RWPE2 (cell line): ENCODE measurements around the gene FNIP2.

Source experiments
- ATAC-seq: fragments of 200-7000 bp; cut with Tn5 transposase; 3 replicates; pipeline ENCODE4 v1.9.1; 2021; ENCODE audit warnings: low read depth
- DNase-seq: peaks from one replicate; pipeline ENCODE4 v3.0.0-alpha.2; 2020; ENCODE audit warnings: low spot score
- H3K27ac ChIP-seq: fragments of 450-650 bp; 2 replicates; pipeline ENCODE4 v1.5.1; 2017; ENCODE audit warnings: mild to moderate bottlenecking; ENCODE audit not compliant: poor library complexity, severe bottlenecking
- H3K27me3 ChIP-seq: fragments of 250-450 bp; sonication (Bioruptor Pico); 2 replicates; pipeline ENCODE4 v1.5.1; 2021; ENCODE audit warnings: mild to moderate bottlenecking, moderate library complexity; ENCODE audit not compliant: insufficient read depth, poor library complexity, severe bottlenecking
- H3K36me3 ChIP-seq: fragments of 250-450 bp; sonication (Bioruptor Pico); 2 replicates; pipeline ENCODE4 v1.5.1; 2020; ENCODE audit warnings: low read depth, mild to moderate bottlenecking, moderate library complexity
- H3K4me1 ChIP-seq: fragments of 250-450 bp; sonication (Bioruptor Pico); 2 replicates; pipeline ENCODE4 v1.5.1; 2021; ENCODE audit warnings: mild to moderate bottlenecking, moderate library complexity; ENCODE audit not compliant: insufficient read depth, poor library complexity, severe bottlenecking
- H3K4me3 ChIP-seq: fragments of 250-450 bp; sonication (Bioruptor Pico); 2 replicates; pipeline ENCODE4 v1.5.1; 2021; ENCODE audit warnings: mild to moderate bottlenecking, moderate library complexity; ENCODE audit not compliant: severe bottlenecking
- H3K9me3 ChIP-seq: fragments of 250-450 bp; sonication (Bioruptor Pico); 2 replicates; pipeline ENCODE4 v1.5.1; 2021; ENCODE audit warnings: mild to moderate bottlenecking, moderate library complexity; ENCODE audit not compliant: severe bottlenecking
- CTCF ChIP-seq: fragments of 450-650 bp; IDR thresholded peaks from one replicate; pipeline ENCODE4 v1.5.1; 2017; ENCODE audit warnings: mild to moderate bottlenecking, moderate library complexity; ENCODE audit not compliant: poor library complexity, severe bottlenecking

Gene FNIP2

DNA sequence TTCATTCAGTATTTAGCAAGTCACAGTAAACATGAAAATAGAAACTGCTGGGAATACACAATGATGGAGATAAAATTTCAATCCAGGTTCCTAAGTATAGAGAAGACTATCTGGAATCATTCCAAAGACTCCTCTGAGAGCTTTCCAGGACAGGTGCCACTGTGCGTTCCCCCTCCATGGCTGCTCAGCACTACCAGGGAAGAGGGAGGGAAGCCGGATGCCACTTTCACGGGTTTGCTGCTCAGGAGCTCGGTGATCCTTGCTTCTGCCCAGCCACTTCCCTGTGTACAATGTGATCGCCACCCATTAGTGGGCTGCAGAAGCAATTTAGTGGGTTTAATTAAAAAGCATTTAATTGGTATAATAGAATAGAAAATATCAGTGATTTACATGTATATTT is 94.5 kb downstream of the FNIP2 start:
- Histone ChIP-seq H3K27ac (no peak overlapping the region), H3K27me3 (no peaks in the 10 kb centered on the region), H3K4me1 (peaks cover 6% of the 10 kb centered on the region), H3K9me3 (no peaks in the 10 kb centered on the region), H3K36me3 (peaks cover 6% of the 10 kb centered on the region; the same call in 1 of the 2 replicates), H3K4me3 (no peak overlapping the region)
- ATAC-seq (no peak), DNase-seq (no peak)
- no peak for TF ChIP-seq CTCF

DNA sequence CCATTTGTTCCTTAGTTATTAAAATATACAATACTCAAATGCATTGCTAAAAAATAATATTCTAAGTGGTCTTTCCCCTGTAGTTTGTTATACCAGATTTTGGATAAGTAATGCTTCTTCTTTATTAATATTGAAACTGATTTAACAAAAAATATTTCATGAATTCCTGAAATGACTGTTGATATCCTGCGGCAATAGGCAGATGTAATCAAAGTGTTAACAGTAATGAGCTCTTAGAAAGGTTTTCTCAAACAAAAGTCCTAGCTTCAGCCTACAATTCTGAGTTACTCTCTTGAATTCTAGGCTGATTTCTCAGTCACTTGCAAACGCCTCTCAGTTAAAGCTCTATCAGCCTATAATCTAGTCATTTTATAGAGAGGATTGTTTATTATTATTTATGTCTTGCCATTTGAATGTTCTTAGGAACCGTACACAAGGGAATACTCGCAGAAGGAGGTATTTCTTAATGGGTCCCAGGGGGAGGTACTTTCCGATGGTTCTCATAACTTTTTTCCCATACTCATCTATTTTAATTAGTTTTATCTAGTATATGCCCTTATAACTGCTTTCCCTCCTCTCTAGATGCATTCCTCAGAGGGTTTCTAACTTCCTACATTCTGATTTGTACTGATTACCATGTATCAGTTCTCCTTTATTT is 96.8 kb downstream of the FNIP2 start:
- Histone ChIP-seq H3K9me3 (no peaks in the 10 kb centered on the region), H3K27me3 (no peaks in the 10 kb centered on the region), H3K27ac (no peak overlapping the region), H3K36me3 (no peaks in the 10 kb centered on the region), H3K4me3 (no peak overlapping the region), H3K4me1 (no peaks in the 10 kb centered on the region)
- no peak for ATAC-seq
- DNase-seq = no peak
- TF ChIP-seq CTCF = no peak

- no peak for TF ChIP-seq CTCF
Observed at GRCh38 chr4:158869001-158869400, 100.2 kb downstream of the FNIP2 start.

DNA sequence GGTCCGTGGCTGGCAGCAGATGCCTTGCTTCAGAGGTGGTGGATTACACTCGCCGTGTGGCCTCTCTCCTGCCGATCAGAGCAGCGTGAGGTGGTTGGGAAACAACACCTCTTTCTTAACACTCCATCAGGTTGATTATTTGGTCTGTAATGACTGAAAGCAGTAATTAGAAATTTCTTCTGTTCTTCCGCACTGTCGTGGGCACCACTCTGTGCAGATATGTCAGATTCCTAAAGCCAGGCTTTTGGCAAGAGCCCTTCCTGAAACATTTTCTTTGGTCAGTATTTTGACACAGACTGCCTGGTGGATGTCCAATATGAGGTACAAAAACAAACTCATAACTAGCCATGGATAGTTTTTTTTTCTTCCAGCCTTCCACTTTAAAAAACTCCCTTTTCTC is 100.9 kb downstream of the FNIP2 start:
- no peak overlapping the region for H3K4me3 ChIP-seq
- no peaks in the 10 kb centered on the region for H3K9me3 ChIP-seq
- TF ChIP-seq CTCF = no peak
- peaks cover 12% of the 10 kb centered on the region for H3K4me1 ChIP-seq
- DNase-seq = no peak
- no peaks in the 10 kb centered on the region for H3K27me3 ChIP-seq
- ATAC-seq = no peak
- no peaks in the 10 kb centered on the region for H3K36me3 ChIP-seq
- H3K27ac ChIP-seq = no peak overlapping the region

More at GRCh38 chr4:158869001-158869400, 100.2 kb downstream of the FNIP2 start:
- H3K4me1 ChIP-seq = peaks cover 8% of the 10 kb centered on the region
- no peaks in the 10 kb centered on the region for H3K36me3 ChIP-seq
- ATAC-seq = no peak
- H3K9me3 ChIP-seq = no peaks in the 10 kb centered on the region
- DNase-seq = no peak
- H3K4me3 ChIP-seq = no peak overlapping the region
- no peaks in the 10 kb centered on the region for H3K27me3 ChIP-seq
- H3K27ac ChIP-seq = no peak overlapping the region

DNA sequence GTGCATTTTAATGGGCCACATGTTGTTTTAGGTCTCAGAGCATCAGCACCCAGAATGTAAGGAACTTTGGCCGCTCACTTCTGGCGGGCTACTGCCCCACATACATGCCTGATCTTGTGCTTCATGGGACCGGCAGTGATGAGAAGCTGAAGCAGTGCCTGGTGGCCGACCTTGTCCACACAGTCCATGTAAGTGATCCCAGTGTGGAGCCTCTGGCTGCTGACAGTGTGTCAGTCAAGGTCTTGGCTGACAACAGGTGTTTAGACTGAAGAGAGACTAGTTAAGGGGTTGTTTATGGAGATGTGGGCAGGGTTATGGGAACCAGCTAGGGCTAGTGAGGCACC is 101.4 kb downstream of the FNIP2 start:
- no peaks in the 10 kb centered on the region for H3K27me3 ChIP-seq
- no peak overlapping the region for H3K4me3 ChIP-seq
- H3K9me3 ChIP-seq = no peaks in the 10 kb centered on the region
- no peak for TF ChIP-seq CTCF
- no peaks in the 10 kb centered on the region for H3K36me3 ChIP-seq
- DNase-seq (no peak), ATAC-seq (no peak)
- peaks cover 12% of the 10 kb centered on the region for H3K4me1 ChIP-seq
- H3K27ac ChIP-seq = no peak overlapping the region
